NCI-H460 (cell line): Measurements from ENCODE around the gene BICRA. TPM values are rescaled to one million over a fixed set of nuclear protein-coding genes. Genes with fewer than 3 reads are reported as not detected.

ENCODE experiments used
- DNase-seq: peaks from one replicate; pipeline ENCODE4 v3.0.0-alpha.2; 2016; ENCODE audit warnings: low read depth; ENCODE audit errors: extremely low read depth
- total RNA-seq: library from RNA; depleted of rRNA; stranded (reverse); fragments of >200 nt; shearing (Covaris generic); gene quantifications from 2 replicates; pipeline ENCODE4 v1.2.3, GENCODE V29; 2014

The BICRA gene
- total RNA-seq, 1 experiment from 2014 or later = 0.40 TPM

GRCh38 chr19:47600246-47601179, 8.4 kb upstream of the BICRA start:
- peak; percentile 97 for DNase-seq

GRCh38 chr19:47601180-47601904, 7.6 kb upstream of the BICRA start:
- no peak for DNase-seq

- no peak for DNase-seq
Measured at GRCh38 chr19:47603706-47604565, 5.0 kb upstream of the BICRA start.

- no peak for DNase-seq
Measured at GRCh38 chr19:47607564-47608073, 1.3 kb upstream of the BICRA start.

- DNase-seq = peak; percentile 83
Measured at GRCh38 chr19:47608074-47608918, 638 bp upstream of the BICRA start.

- no peak for DNase-seq
Measured at GRCh38 chr19:47609906-47610894, 1.3 kb downstream of the BICRA start.

- no peak for DNase-seq
Measured at GRCh38 chr19:47610902-47611301, 2.0 kb downstream of the BICRA start.

- no peak for DNase-seq
Measured at GRCh38 chr19:47613165-47614020, 4.5 kb downstream of the BICRA start.

- no peak for DNase-seq
Measured at GRCh38 chr19:47614021-47614295, 5.0 kb downstream of the BICRA start.

- DNase-seq = no peak
Measured at GRCh38 chr19:47614559-47614958, 5.6 kb downstream of the BICRA start.

- no peak for DNase-seq
Measured at GRCh38 chr19:47615230-47615629, 6.3 kb downstream of the BICRA start.

GRCh38 chr19:47615714-47616113, 6.8 kb downstream of the BICRA start:
- DNase-seq = no peak

- no peak for DNase-seq
Measured at GRCh38 chr19:47618771-47619170, 9.8 kb downstream of the BICRA start.

- no peak for DNase-seq
Measured at GRCh38 chr19:47619763-47620162, 10.8 kb downstream of the BICRA start.

- no peak for DNase-seq
Measured at GRCh38 chr19:47623151-47623920, 14.4 kb downstream of the BICRA start.

GRCh38 chr19:47623921-47624391, 15.0 kb downstream of the BICRA start:
- DNase-seq = no peak

GRCh38 chr19:47625650-47626049, 16.7 kb downstream of the BICRA start:
- DNase-seq = no peak
